H1 (cell line): ENCODE measurements around the gene BLVRA. TPM values are rescaled to one million over a fixed set of nuclear protein-coding genes. Genes with fewer than 3 reads are reported as not detected.
"Not testable (repeated sequence)": the region's sequence is repeated elsewhere in the genome, so short reads cannot be mapped to it uniquely, and the experiment has no call there.

Source experiments
- CTCF ChIA-PET: fragments of 300-600 bp; sonication (Branson Sonifier 250); formaldehyde crosslinking; loops from one replicate; lab custom pipeline; 2021; ENCODE audit not compliant: partially characterized antibody; lab: Charles Lee
- POLR2A ChIA-PET: fragments of 300-600 bp; sonication (Branson Sonifier 250); formaldehyde crosslinking; loops from one replicate; lab custom pipeline; 2021; ENCODE audit warnings: inconsistent platforms; ENCODE audit not compliant: partially characterized antibody; lab: Charles Lee
- DNase-seq, 2 experiments: peaks; one replicate each; pipeline versions ENCODE4 v3.0.0 to v3.0.0-alpha.2; 2010 to 2022; ENCODE audit warnings: low spot score in 2 of 2, low read depth in 1 of 2, mixed read lengths in 1 of 2
- FAIRE-seq: peaks from 2 replicates; lab custom pipeline; 2011; peaks lifted over from hg19 to GRCh38; lab: Jason Lieb, UNC
- H2AFZ ChIP-seq: 2 replicates; pipeline ENCODE4 v1.8.1; 2012; ENCODE audit warnings: low read length, inconsistent platforms
- H2AK5ac ChIP-seq: 2 replicates; pipeline ENCODE4 v1.6.1; 2013; ENCODE audit warnings: low read depth, low read length
- H2BK120ac ChIP-seq: replicated peaks from 2 replicates; pipeline ENCODE3; 2013; ENCODE audit warnings: low read depth, low read length, inconsistent platforms
- H2BK12ac ChIP-seq: 2 replicates; pipeline ENCODE4 v1.6.1; 2013; ENCODE audit warnings: low read depth, low read length
- H2BK15ac ChIP-seq: 2 replicates; pipeline ENCODE4 v1.6.1; 2013; ENCODE audit warnings: low read length
- H2BK20ac ChIP-seq: 2 replicates; pipeline ENCODE4 v1.6.1; 2013; ENCODE audit warnings: low read length
- H2BK5ac ChIP-seq: 2 replicates; pipeline ENCODE4 v1.6.1; 2013; ENCODE audit warnings: low read depth, low read length
- H3K14ac ChIP-seq: 2 replicates; pipeline ENCODE4 v1.6.1; 2013; ENCODE audit warnings: inconsistent platforms; ENCODE audit not compliant: insufficient read length
- H3K18ac ChIP-seq: 2 replicates; pipeline ENCODE4 v1.6.1; 2013; ENCODE audit warnings: low read length; ENCODE audit errors: extremely low read depth
- H3K23ac ChIP-seq: 2 replicates; pipeline ENCODE4 v1.6.1; 2013; ENCODE audit warnings: inconsistent platforms; ENCODE audit not compliant: insufficient read length
- H3K23me2 ChIP-seq: 2 replicates; pipeline ENCODE4 v1.6.1; 2013; ENCODE audit warnings: low read depth, low read length
- H3K27ac ChIP-seq: 2 replicates; pipeline ENCODE4 v1.6.1; 2011; ENCODE audit warnings: low read depth, low read length, inconsistent platforms
- H3K27me3 ChIP-seq, 4 experiments: replicated peaks in 1 of 4; 1 replicate in 1 of 4; 2 replicates in 3 of 4; pipeline versions ENCODE4 v1.6.1 to v1.8.1; 2011 to 2013; ENCODE audit warnings: low read length in 3 of 4, mild to moderate bottlenecking in 3 of 4, inconsistent platforms in 2 of 4, mixed read lengths in 2 of 4, moderate library complexity in 1 of 4; ENCODE audit not compliant: control insufficient read depth in 3 of 4, insufficient read depth in 3 of 4; ENCODE audit errors: extremely low read depth in 1 of 4
- H3K36me3 ChIP-seq, 4 experiments: 2 replicates each; pipeline versions ENCODE4 v1.6.1 to v1.8.1; 2011 to 2013; ENCODE audit warnings: mild to moderate bottlenecking in 4 of 4, low read length in 3 of 4, moderate library complexity in 2 of 4, control low read depth in 1 of 4, inconsistent platforms in 1 of 4; ENCODE audit not compliant: insufficient read depth in 4 of 4, control insufficient read depth in 2 of 4
- H3K4ac ChIP-seq: replicated peaks from 2 replicates; pipeline ENCODE3; 2013; ENCODE audit warnings: low read length, low read depth, mixed read lengths, inconsistent platforms; ENCODE audit not compliant: insufficient read length
- H3K4me1 ChIP-seq, 4 experiments: replicated peaks in 1 of 4; 1 replicate in 1 of 4; 2 replicates in 3 of 4; pipeline versions ENCODE4 v1.6.1 to v1.8.1; 2011 to 2013; ENCODE audit warnings: low read length in 3 of 4, inconsistent platforms in 2 of 4, mixed read lengths in 1 of 4; ENCODE audit not compliant: insufficient read depth in 4 of 4, control insufficient read depth in 3 of 4
- H3K4me2 ChIP-seq, 2 experiments: 2 replicates each; pipeline versions ENCODE4 v1.6.1 to v1.8.1; 2011 to 2013; ENCODE audit warnings: low read depth in 2 of 2, low read length in 2 of 2, control low read depth in 1 of 2, inconsistent platforms in 1 of 2, mild to moderate bottlenecking in 1 of 2; ENCODE audit not compliant: insufficient read depth in 1 of 2
- H3K4me3 ChIP-seq, 4 experiments: fragments of 200-600, 300-600 bp in 1 of 4; sonication (generic), shearing (Covaris generic), sonication (Bioruptor Twin) in 1 of 4; 2 replicates each; pipeline versions ENCODE4 v1.5.1 to v1.8.1; 2011 to 2016; ENCODE audit warnings: low read length in 4 of 4, low read depth in 3 of 4, control low read depth in 2 of 4, inconsistent platforms in 2 of 4, mild to moderate bottlenecking in 2 of 4, mixed read lengths in 1 of 4, moderate library complexity in 1 of 4; ENCODE audit not compliant: insufficient read depth in 2 of 4; ENCODE audit errors: extremely low read depth in 1 of 4
- H3K56ac ChIP-seq: replicated peaks from 2 replicates; pipeline ENCODE3; 2013; ENCODE audit warnings: low read depth, mild to moderate bottlenecking, mixed read lengths, low read length, inconsistent platforms; ENCODE audit not compliant: insufficient read length
- H3K79me1 ChIP-seq: 2 replicates; pipeline ENCODE4 v1.6.1; 2013; ENCODE audit warnings: low read depth, low read length, control low read depth
- H3K79me2 ChIP-seq, 2 experiments: 2 replicates each; pipeline versions ENCODE4 v1.6.1 to v1.8.1; 2012 to 2013; ENCODE audit warnings: low read length in 2 of 2, mild to moderate bottlenecking in 2 of 2, inconsistent platforms in 1 of 2; ENCODE audit not compliant: insufficient read depth in 2 of 2, control insufficient read depth in 1 of 2
- H3K9ac ChIP-seq, 4 experiments: replicated peaks in 1 of 4; 1 replicate in 1 of 4; 2 replicates in 3 of 4; pipeline versions ENCODE4 v1.6.1 to v1.8.1; 2011 to 2013; ENCODE audit warnings: low read depth in 3 of 4, low read length in 3 of 4, control low read depth in 2 of 4, mild to moderate bottlenecking in 2 of 4, moderate library complexity in 2 of 4, inconsistent platforms in 1 of 4; ENCODE audit errors: extremely low read depth in 1 of 4
- H3K9me3 ChIP-seq, 2 experiments: 2 replicates each; pipeline versions ENCODE4 v1.6.1 to v1.8.1; 2012 to 2013; ENCODE audit warnings: mild to moderate bottlenecking in 2 of 2, moderate library complexity in 2 of 2, control low read depth in 1 of 2, inconsistent platforms in 1 of 2, low read depth in 1 of 2, low read length in 1 of 2, mixed read lengths in 1 of 2; ENCODE audit not compliant: insufficient read depth in 2 of 2
- H4K20me1 ChIP-seq, 2 experiments: replicated peaks in 1 of 2; 2 replicates each; pipeline versions ENCODE3 to v1.8.1; 2011 to 2013; ENCODE audit warnings: inconsistent platforms in 2 of 2, low read length in 2 of 2, mild to moderate bottlenecking in 1 of 2; ENCODE audit not compliant: insufficient read depth in 2 of 2, control insufficient read depth in 1 of 2
- H4K5ac ChIP-seq: 2 replicates; pipeline ENCODE4 v1.6.1; 2013; ENCODE audit warnings: low read length, low read depth, mixed read lengths, inconsistent platforms; ENCODE audit not compliant: insufficient read length
- H4K8ac ChIP-seq: 2 replicates; pipeline ENCODE4 v1.8.0; 2013; ENCODE audit warnings: mild to moderate bottlenecking, moderate library complexity, low read length, inconsistent platforms; ENCODE audit not compliant: insufficient read depth; ENCODE audit errors: extremely low read depth
- H4K91ac ChIP-seq: replicated peaks from 2 replicates; pipeline ENCODE3; 2013; ENCODE audit warnings: low read length, mixed read lengths, inconsistent platforms; ENCODE audit not compliant: insufficient read length
- WGBS, 2 experiments: shearing (Covaris generic) in 1 of 2; methylation state at CpG; one replicate each; pipeline versions ENCODE4 v1.1.6 to v1.1.7; 2013 to 2015; ENCODE audit warnings: low lambda C conversion rate in 2 of 2, mixed read lengths in 2 of 2, inconsistent platforms in 1 of 2, low coverage in 1 of 2, missing lambda C conversion rate in 1 of 2; ENCODE audit not compliant: insufficient replicate concordance in 2 of 2, insufficient coverage in 1 of 2, insufficient read length in 1 of 2; ENCODE audit errors: extremely low coverage in 1 of 2, missing lambda C conversion rate in 1 of 2; 5-methylcytosine and 5-hydroxymethylcytosine counted together
- polyA plus RNA-seq, 7 experiments: library from polyadenylated mRNA; depleted of rRNA in 3 of 7; stranded (reverse) in 5 of 7; unstranded in 2 of 7; fragments of >200 nt in 5 of 7; fragments of 200-250 nt in 2 of 7; gene quantifications; 1 replicate in 5 of 7; 2 replicates in 1 of 7; 4 replicates in 1 of 7; pipeline versions ENCODE4 v1.2.1 to v1.2.3, GENCODE V29; 2011 to 2013; ENCODE audit warnings: missing spikeins in 2 of 7, mixed read lengths in 2 of 7
- total RNA-seq: library from RNA; stranded (reverse); fragmentation: NEBNext Ultra II Directional; extraction: Animal tissue kit (Norgen Biotek cat#: 25700); gene quantifications from 2 replicates; pipeline ENCODE4 v1.2.1, GENCODE V29; 2021

BLVRA gene
- total and polyA plus RNA-seq, 2 of the 8 experiments (the other 6 are each of a cell fraction or from before 2014, with no cell fraction given), result 16.1 to 37.1 TPM

GRCh38 chr7:43778293-43779044, 20.0 kb downstream of the BLVRA start:
- H4K20me1 ChIP-seq, DNase-seq, H4K8ac ChIP-seq, H3K14ac ChIP-seq, POLR2A ChIA-PET, H4K5ac ChIP-seq, H3K23me2 ChIP-seq, H3K36me3 ChIP-seq, H3K4me2 ChIP-seq, H3K18ac ChIP-seq, FAIRE-seq, H2AFZ ChIP-seq, H3K27me3 ChIP-seq, H3K4ac ChIP-seq, H3K79me1 ChIP-seq, H2AK5ac ChIP-seq, H3K4me3 ChIP-seq, H2BK15ac ChIP-seq, H3K56ac ChIP-seq, H3K4me1 ChIP-seq, H2BK5ac ChIP-seq, H3K27ac ChIP-seq, H2BK120ac ChIP-seq, H3K9ac ChIP-seq, H3K79me2 ChIP-seq, H2BK20ac ChIP-seq, H3K9me3 ChIP-seq, H4K91ac ChIP-seq, H2BK12ac ChIP-seq, H3K23ac ChIP-seq: not testable (repeated sequence)
- 84% methylated on average over 14 of the region's 18 CpGs; no CpG with 5 or more reads in 1 of the 2 experiments for WGBS, 2 experiments
- CTCF ChIA-PET, result interaction anchor here (1.6 kb wide), 1 partner anchor 14 kb away, joined by 4 read pairs; no protein-coding TSS in a partner anchor
